ENCODE results near the gene TACC2. TPM values are rescaled to one million over a fixed set of nuclear protein-coding genes. Genes with fewer than 3 reads are reported as not detected.
A peak's percentile ranks its signal among the peaks of the same experiment; 100 is the strongest.

The TACC2 gene
- total RNA-seq, 1 experiment from 2014 or later: 7.3 TPM

GRCh38 chr10:122142641-122143237, 153.8 kb downstream of the TACC2 start:
- DNase-seq (ENCODE audit: low read depth): no peak

GRCh38 chr10:122143238-122143841, 154.4 kb downstream of the TACC2 start:
- peak; percentile 28 for DNase-seq (ENCODE audit: low read depth)

- no peak for DNase-seq (ENCODE audit: low read depth)
Measured at GRCh38 chr10:122144199-122144598, 155.2 kb downstream of the TACC2 start.

- no peak for DNase-seq (ENCODE audit: low read depth)
Measured at GRCh38 chr10:122145113-122145512, 156.2 kb downstream of the TACC2 start.

GRCh38 chr10:122147663-122148062, 158.7 kb downstream of the TACC2 start:
- peak; percentile 99 for DNase-seq (ENCODE audit: low read depth)

GRCh38 chr10:122148876-122149560, 160.1 kb downstream of the TACC2 start:
- peak; percentile 32 for DNase-seq (ENCODE audit: low read depth)

GRCh38 chr10:122149561-122150505, 160.9 kb downstream of the TACC2 start:
- no peak for DNase-seq (ENCODE audit: low read depth)

GRCh38 chr10:122151121-122151694, 162.2 kb downstream of the TACC2 start:
- DNase-seq (ENCODE audit: low read depth): no peak

- no peak for DNase-seq (ENCODE audit: low read depth)
Measured at GRCh38 chr10:122152544-122152943, 163.6 kb downstream of the TACC2 start.

- DNase-seq (ENCODE audit: low read depth): no peak
Measured at GRCh38 chr10:122154031-122154544, 165.1 kb downstream of the TACC2 start.

GRCh38 chr10:122154545-122155366, 165.8 kb downstream of the TACC2 start:
- peak; percentile 47 for DNase-seq (ENCODE audit: low read depth)

GRCh38 chr10:122157451-122157850, 168.5 kb downstream of the TACC2 start:
- DNase-seq (ENCODE audit: low read depth): no peak

- DNase-seq (ENCODE audit: low read depth): no peak
Measured at GRCh38 chr10:122158362-122158761, 169.4 kb downstream of the TACC2 start.

GRCh38 chr10:122159141-122159970, 170.4 kb downstream of the TACC2 start:
- no peak for DNase-seq (ENCODE audit: low read depth)

GRCh38 chr10:122161795-122162194, 172.8 kb downstream of the TACC2 start:
- no peak for DNase-seq (ENCODE audit: low read depth)

- no peak for DNase-seq (ENCODE audit: low read depth)
Measured at GRCh38 chr10:122162671-122163173, 173.8 kb downstream of the TACC2 start.

- DNase-seq (ENCODE audit: low read depth): peak; percentile 39
Measured at GRCh38 chr10:122163174-122164022, 174.4 kb downstream of the TACC2 start.

- peak; percentile 77 for DNase-seq (ENCODE audit: low read depth)
Measured at GRCh38 chr10:122164023-122164601, 175.1 kb downstream of the TACC2 start.
